Retinal pigment epithelial cell (primary cell): ENCODE results near the gene DSG4.

Experiments used
- DNase-seq: peaks from one replicate; pipeline ENCODE4 v3.0.0-alpha.2; 2010; ENCODE audit warnings: low read depth
- H3K4me3 ChIP-seq: 2 replicates; pipeline ENCODE4 v1.5.1; 2011; ENCODE audit warnings: mild to moderate bottlenecking, low read length, control low read depth, moderate library complexity
- TF ChIP-seq, protein P1 (sequence below): conservative IDR thresholded peaks from 2 replicates; pipeline ENCODE4 v1.5.1; 2011; ENCODE audit warnings: low read depth, low read length, control low read depth, inconsistent platforms

DSG4 gene

DNA sequence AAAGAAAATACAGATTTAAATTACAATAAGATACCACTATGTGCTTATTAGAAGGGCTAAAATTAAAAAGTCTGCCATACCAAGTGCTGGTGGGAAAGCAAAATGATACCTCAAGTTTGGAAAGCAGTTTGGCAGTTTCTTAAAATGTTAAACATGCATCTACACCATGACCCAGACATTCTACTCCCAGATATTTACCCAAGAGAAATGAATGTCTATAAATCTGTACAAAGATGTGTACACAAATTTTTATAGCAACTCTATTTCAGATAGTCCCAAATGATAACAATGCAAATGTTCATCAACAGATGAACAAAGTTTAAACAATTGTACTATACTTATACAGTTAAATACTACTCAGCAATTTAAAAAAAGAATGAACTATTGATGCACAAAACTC is 7.1 kb upstream of the DSG4 start:
- no peak overlapping the region for H3K4me3 ChIP-seq
- TF ChIP-seq, protein P1, sequence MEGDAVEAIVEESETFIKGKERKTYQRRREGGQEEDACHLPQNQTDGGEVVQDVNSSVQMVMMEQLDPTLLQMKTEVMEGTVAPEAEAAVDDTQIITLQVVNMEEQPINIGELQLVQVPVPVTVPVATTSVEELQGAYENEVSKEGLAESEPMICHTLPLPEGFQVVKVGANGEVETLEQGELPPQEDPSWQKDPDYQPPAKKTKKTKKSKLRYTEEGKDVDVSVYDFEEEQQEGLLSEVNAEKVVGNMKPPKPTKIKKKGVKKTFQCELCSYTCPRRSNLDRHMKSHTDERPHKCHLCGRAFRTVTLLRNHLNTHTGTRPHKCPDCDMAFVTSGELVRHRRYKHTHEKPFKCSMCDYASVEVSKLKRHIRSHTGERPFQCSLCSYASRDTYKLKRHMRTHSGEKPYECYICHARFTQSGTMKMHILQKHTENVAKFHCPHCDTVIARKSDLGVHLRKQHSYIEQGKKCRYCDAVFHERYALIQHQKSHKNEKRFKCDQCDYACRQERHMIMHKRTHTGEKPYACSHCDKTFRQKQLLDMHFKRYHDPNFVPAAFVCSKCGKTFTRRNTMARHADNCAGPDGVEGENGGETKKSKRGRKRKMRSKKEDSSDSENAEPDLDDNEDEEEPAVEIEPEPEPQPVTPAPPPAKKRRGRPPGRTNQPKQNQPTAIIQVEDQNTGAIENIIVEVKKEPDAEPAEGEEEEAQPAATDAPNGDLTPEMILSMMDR: no peak
- no peak for DNase-seq

DNA sequence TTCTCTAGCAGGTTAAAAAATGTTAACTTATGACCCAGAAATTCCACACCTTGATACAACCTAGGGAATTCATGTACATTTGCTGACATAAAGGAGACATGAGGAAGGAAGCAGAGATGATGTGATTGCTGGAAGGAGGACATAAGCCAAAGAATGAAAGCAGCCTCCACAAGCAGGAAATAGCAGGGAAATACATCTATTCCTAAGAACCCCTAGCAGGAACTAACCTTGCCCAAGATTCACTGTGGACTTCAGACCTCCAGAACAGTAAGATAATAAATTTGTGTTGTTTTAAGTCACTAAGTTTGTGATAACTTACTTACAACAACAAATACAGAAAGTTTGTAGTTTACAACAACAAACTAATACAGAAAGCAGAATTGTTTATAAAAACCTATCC is 4.6 kb upstream of the DSG4 start:
- TF ChIP-seq, protein P1: no peak
- H3K4me3 ChIP-seq: no peak overlapping the region
- DNase-seq: no peak

DNA sequence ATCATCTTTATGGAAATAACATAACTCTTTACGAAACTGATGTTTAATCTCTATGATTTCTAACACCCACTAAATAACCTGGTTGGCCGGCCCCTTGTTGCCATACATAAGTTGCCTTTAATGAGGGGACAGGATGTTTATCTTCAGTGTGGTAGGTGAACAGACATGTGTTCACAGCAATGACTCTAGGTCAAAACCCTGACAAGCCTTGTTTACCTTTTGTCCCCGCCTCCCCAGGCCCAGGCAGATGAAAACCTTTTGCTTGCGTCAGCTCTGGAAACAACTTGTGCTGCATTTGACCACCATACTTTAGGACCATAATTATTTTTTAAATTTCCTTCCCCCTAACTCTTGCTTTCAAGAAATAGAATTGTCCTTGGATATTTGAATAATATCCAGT is 2.9 kb upstream of the DSG4 start:
- TF ChIP-seq, protein P1: no peak
- DNase-seq: no peak
- no peak overlapping the region for H3K4me3 ChIP-seq

DNA sequence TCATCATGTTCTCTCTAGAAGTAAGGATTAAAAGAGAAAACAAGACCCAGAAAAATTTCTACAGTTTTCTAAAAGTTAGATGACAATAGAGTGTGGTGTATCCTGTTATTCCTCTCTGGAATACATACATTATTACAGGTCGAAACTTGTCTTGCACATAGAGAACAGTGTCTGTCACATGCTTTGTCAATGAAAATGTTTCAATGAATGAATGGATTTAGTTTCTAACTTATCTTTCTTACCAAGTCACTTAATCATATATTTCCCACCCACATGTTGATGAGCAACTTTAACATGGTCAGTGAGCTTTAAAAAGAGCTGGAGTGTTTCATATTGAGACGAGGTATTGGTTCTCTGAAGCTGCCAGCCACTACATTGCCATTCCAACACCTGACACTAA is 4.3 kb downstream of the DSG4 start:
- no peak for DNase-seq

DNA sequence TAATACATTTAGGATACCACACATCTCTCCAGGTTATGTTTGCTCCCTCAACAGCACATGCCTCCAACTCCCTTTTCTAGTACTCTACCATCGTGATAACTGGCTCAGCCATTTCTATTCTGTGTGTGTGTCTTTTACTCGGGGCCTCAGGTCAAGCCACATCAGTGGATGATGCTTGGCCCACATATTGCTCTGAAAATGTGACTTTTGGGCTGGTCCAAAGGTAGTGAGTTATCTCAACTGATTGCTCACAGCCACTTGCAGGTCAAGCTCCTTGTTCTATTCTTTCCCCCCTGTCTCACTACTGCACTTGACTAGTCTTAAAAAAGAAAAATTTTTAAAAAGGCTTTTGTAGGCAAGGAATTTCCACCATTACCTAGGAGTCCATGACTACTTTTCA is 5.5 kb downstream of the DSG4 start:
- no peak overlapping the region for H3K4me3 ChIP-seq
- TF ChIP-seq, protein P1: no peak
- no peak for DNase-seq

More for the DNA sequence above, 4.3 kb downstream of the DSG4 start:
- TF ChIP-seq, protein P1: no peak
- H3K4me3 ChIP-seq: no peak overlapping the region

DNA sequence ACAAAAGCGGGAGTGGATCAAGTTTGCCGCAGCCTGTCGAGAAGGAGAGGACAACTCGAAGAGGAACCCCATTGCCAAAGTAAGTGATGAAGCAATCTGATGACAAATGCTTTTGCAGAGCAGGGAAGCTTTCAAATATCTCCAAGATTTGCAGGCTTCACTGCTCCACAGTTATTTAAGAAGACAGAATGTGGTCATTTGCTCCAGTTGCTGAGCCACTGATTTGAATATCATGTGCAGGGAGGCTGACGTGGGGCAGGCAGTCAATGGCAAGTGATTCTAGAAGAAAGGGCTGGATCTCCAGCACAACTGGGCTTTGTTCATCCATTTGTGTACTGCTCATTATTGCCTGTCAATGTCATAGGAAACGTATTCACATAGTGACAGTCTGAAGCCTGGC is 10.2 kb downstream of the DSG4 start:
- TF ChIP-seq, protein P1: no peak
- DNase-seq: peak; percentile 34
- H3K4me3 ChIP-seq: no peak overlapping the region

DNA sequence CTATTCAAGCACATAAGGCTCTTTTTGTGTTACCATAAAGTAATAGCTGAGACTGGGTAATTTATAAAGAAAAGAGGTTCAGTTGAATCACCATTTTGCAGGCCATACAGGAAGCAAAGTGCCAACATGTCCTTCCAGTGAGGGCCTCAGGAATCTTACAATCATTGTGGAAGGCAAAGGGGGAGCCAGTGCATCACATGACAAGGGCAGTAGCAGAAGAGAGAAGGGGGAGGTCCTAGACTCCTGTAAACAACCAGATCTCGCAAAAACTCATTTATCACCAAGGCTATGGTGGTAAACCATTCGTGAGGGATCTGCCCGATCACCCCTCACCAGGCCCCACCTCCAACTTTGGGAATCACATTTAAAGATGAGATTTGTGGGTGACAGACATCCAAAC is 16.7 kb downstream of the DSG4 start:
- DNase-seq: no peak
- TF ChIP-seq, protein P1: no peak
- no peak overlapping the region for H3K4me3 ChIP-seq
